Left cardiac atrium (tissue), 4 donors: ENCODE data around the gene MYL5. TPM values are rescaled to one million over a fixed set of nuclear protein-coding genes. Genes with fewer than 3 reads are reported as not detected.
"Not testable (repeated sequence)": the region's sequence is repeated elsewhere in the genome, so short reads cannot be mapped to it uniquely, and the experiment has no call there.

Experiments
- ATAC-seq, 2 donors: fragments of 200-7000 bp; cut with Tn5 transposase; one replicate each; pipeline ENCODE4 v1.9.1; 2020; ENCODE audit warnings: mild to moderate bottlenecking in 2 of 2, moderate library complexity in 2 of 2
- DNase-seq: peaks from one replicate; pipeline ENCODE4 v3.0.0-alpha.2; 2020
- intact Hi-C, 2 donors: fragments of 100-400 bp; cut with DNase I; formaldehyde crosslinking; loops; one replicate each; pipeline versions ENCODE4 v1.14.1 to v1.15.1; 2022 to 2023
- total RNA-seq, 2 donors: library from RNA; stranded (reverse); fragmentation: NEBNext Ultra II Directional; extraction: Animal tissue kit (Norgen Biotek cat#: 25700); gene quantifications; one replicate each; pipeline ENCODE4 v1.2.1, GENCODE V29; 2021
- donor health status: DM: no; HTN: yes; CAD: no.
- donor health status: DM: no; HTN: yes; CAD: no; lungs with severe emphysema.
- donor health status: DM: yes; HTN: yes; CAD: no.
- donor health status: Dilated cardiomyopathy.

The MYL5 gene
- total RNA-seq, 2 donors from 2014 or later = 5.4 to 5.9 TPM

GRCh38 chr4:694341-694940 lies 20.1 kb downstream of the MYL5 start:
- DNase-seq, intact Hi-C loops, ATAC-seq: not testable (repeated sequence)

- ATAC-seq (no peak), DNase-seq (no peak)
- intact Hi-C loops = no loop called here
Measured at GRCh38 chr4:699816-700580, 25.7 kb downstream of the MYL5 start.

- DNase-seq = no peak
- intact Hi-C loops = no loop called here
Measured at GRCh38 chr4:700587-701264, 26.4 kb downstream of the MYL5 start.

GRCh38 chr4:702618-703048 lies 28.3 kb downstream of the MYL5 start:
- intact Hi-C loops = no loop called here
- DNase-seq (no peak), ATAC-seq (no peak)

More at GRCh38 chr4:700587-701264, 26.4 kb downstream of the MYL5 start:
- no peak for ATAC-seq

GRCh38 chr4:703336-704197 lies 29.2 kb downstream of the MYL5 start:
- intact Hi-C loops = no loop called here
- DNase-seq (no peak), ATAC-seq (no peak)

- no peak for ATAC-seq
Measured at GRCh38 chr4:704198-704891, 30.0 kb downstream of the MYL5 start.

GRCh38 chr4:704971-705277 lies 30.6 kb downstream of the MYL5 start:
- no peak for DNase-seq
- no peak for ATAC-seq
- intact Hi-C loops = no loop called here

More at GRCh38 chr4:704198-704891, 30.0 kb downstream of the MYL5 start:
- intact Hi-C loops = no loop called here
- DNase-seq = peak; percentile 40

- peak; percentile 98 for DNase-seq
- peak; percentile 98 for ATAC-seq
- intact Hi-C loops = no loop called here
Measured at GRCh38 chr4:705278-706082, 31.1 kb downstream of the MYL5 start, which contains the start of gene PCGF3. Gene PCGF3, plus strand, starts transcription at chr4:705832. Its CDS starts 27,849 bp downstream, at chr4:733681.

GRCh38 chr4:706083-706633 lies 31.8 kb downstream of the MYL5 start:
- DNase-seq = not testable (repeated sequence)

GRCh38 chr4:706834-707598 lies 32.7 kb downstream of the MYL5 start:
- intact Hi-C loops = no loop called here
- DNase-seq (no peak), ATAC-seq (no peak)

More at GRCh38 chr4:706083-706633, 31.8 kb downstream of the MYL5 start:
- ATAC-seq, intact Hi-C loops: not testable (repeated sequence)

GRCh38 chr4:707929-708630 lies 33.7 kb downstream of the MYL5 start:
- no peak for DNase-seq

GRCh38 chr4:708631-708933 lies 34.2 kb downstream of the MYL5 start:
- intact Hi-C loops = no loop called here
- ATAC-seq (no peak), DNase-seq (no peak)

More at GRCh38 chr4:707929-708630, 33.7 kb downstream of the MYL5 start:
- no peak for ATAC-seq
- intact Hi-C loops = no loop called here

- DNase-seq = no peak
- no peak for ATAC-seq
- intact Hi-C loops = no loop called here
Measured at GRCh38 chr4:709348-709747, 35.0 kb downstream of the MYL5 start.

- DNase-seq (no peak), ATAC-seq (no peak)
- intact Hi-C loops = loop anchor here in 1 of 2 donors (10.0 kb wide), 1 partner anchor 55 kb away; no protein-coding TSS in a partner anchor
Measured at GRCh38 chr4:710116-710515, 35.8 kb downstream of the MYL5 start.

GRCh38 chr4:710916-711315 lies 36.6 kb downstream of the MYL5 start:
- DNase-seq (no peak), ATAC-seq (no peak)
- intact Hi-C loops = loop anchor here in 1 of 2 donors (10.0 kb wide), 1 partner anchor 54 kb away; no protein-coding TSS in a partner anchor

GRCh38 chr4:712093-712492 lies 37.8 kb downstream of the MYL5 start:
- intact Hi-C loops = loop anchor here in 1 of 2 donors (10.0 kb wide), 1 partner anchor 53 kb away; no protein-coding TSS in a partner anchor
- no peak for ATAC-seq
- no peak for DNase-seq
